Hematopoietic multipotent progenitor cell treated with erythropoietin and hydrocortisone succinate and interleukin-3 and kit ligand, for 8 days (in vitro differentiated cells): ENCODE results near the gene SLC26A8.
"Not testable (repeated sequence)": the region's sequence is repeated elsewhere in the genome, so short reads cannot be mapped to it uniquely, and the experiment has no call there.

ENCODE experiments used
- DNase-seq: peaks from one replicate; pipeline ENCODE4 v3.0.0-alpha.2; 2015

Gene SLC26A8

GRCh38 chr6:36000451-36000850 lies 24.0 kb downstream of the SLC26A8 start:
- no peak for DNase-seq

- DNase-seq: no peak
Measured at GRCh38 chr6:35993150-35993549, 31.3 kb downstream of the SLC26A8 start.

GRCh38 chr6:35988047-35988446 lies 36.4 kb downstream of the SLC26A8 start:
- not testable (repeated sequence) for DNase-seq

- no peak for DNase-seq
Measured at GRCh38 chr6:35984701-35985100, 39.7 kb downstream of the SLC26A8 start.

DNA sequence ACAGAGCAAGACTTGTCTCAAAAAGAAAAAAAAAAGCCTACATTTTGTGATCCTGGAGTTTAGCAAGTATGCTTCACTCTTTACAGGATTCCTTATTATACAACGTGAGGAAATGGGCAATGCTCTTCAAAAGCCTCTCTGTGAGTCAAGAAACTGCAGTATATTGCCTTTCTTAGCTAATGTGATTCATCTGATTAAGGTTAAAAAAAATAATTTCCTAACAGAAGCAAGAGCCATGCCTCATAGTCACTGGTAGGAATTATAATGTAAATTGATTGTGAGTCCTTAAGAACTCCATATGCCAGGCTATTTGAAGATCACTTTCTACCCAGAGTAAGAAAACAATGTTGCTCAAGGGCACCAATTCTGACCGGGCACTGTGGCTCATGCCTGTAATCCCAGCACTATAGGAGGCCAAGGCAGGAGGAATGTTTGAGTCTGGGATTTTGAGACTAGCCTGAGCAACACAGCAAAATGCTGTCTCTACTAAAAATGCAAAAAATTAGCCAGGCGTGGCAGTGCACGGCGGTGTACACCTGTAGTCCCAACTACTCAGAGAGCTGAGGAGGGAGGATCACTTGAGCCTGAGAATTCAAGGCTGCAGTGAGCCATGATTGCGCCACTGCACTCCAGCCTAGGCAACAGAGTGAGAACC lies 43.3 kb downstream of the SLC26A8 start:
- no peak for DNase-seq

DNA sequence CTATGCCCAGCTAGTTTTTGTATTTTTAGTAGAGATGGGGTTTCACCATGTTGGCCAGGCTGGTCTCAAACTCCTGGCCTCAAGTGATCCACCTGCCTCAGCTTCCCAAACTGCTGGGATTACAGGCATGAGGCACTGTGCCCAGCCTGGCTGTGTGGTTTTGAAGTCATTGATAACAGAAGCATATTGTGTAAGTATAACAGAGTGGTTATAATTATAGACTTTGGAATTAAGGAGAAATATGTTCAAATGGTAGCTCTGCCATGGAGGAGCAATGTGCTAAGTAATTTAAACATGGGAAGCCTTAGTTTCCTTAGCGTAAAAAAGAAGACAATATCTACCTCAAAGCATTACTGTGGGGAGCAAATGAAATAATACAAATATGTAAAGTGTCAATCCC lies 44.3 kb downstream of the SLC26A8 start:
- not testable (repeated sequence) for DNase-seq

- no peak for DNase-seq
Measured at GRCh38 chr6:35977308-35977707, 47.1 kb downstream of the SLC26A8 start.

DNA sequence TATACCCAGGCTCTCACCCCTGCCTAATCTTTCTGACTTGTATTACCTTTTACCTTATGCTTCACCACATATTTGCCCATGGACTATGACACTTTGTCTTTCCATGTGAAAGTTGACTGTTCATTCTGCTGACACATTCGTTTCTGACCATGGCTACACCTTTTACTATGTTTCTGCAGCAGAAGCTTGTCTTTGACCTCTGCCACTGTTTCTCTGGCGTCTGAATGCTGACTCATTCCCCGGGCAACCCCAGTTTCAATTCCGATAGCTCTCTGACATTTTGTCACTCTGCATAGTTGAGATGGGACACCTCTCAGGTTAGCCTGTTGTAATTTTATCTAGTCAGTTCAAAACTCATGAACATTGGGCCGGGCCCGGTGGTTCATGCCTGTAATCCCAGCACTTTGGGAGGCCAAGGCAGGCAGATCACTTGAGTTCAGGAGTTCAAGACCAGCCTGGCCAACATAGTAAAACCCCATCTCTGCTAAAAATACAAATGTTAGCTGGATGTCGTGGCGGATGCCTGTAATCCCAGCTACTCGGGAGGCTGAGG lies 50.7 kb downstream of the SLC26A8 start:
- no peak for DNase-seq

- DNase-seq: no peak
Measured at GRCh38 chr6:35972471-35973367, 51.7 kb downstream of the SLC26A8 start.

DNA sequence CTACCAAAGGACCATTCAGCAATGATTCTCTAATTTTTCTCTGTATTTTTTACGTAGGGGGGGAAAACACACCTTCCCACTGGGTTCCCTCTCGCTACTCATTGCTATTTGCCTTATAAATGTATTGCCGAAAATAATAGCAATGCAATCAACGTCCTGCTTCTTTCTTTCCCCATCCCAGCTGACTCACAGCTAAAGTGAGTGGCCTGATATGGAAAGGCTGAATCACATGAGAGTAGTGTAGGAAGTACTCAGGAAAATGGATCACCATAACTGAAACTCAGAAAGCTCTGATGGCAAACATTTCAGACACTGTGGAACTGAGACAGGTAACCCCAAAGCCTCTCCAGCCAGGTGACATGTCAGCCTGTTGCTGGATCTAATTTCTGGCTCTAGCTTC lies 54.3 kb downstream of the SLC26A8 start:
- DNase-seq: no peak

DNA sequence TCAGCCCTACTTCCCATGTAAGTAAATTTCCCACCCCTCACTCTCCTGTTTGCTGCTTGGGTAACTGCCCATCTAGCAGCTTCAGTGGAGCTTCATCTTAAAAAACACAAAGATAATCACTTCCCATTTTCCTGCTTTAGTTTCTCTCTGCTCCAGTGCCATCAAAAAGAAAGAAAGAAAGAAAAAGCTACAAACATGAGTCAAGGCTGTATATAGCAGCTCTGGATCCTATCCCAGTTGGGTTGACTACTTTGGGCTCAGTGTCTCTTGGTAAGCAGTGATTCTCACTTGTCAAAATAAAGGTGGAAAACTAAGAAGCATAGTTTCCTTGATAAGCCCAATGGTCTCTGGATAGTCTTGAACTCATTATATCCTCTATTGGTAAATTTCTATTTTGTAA lies 54.8 kb downstream of the SLC26A8 start:
- DNase-seq: no peak

- DNase-seq: no peak
Measured at GRCh38 chr6:35968821-35969220, 55.6 kb downstream of the SLC26A8 start.

DNA sequence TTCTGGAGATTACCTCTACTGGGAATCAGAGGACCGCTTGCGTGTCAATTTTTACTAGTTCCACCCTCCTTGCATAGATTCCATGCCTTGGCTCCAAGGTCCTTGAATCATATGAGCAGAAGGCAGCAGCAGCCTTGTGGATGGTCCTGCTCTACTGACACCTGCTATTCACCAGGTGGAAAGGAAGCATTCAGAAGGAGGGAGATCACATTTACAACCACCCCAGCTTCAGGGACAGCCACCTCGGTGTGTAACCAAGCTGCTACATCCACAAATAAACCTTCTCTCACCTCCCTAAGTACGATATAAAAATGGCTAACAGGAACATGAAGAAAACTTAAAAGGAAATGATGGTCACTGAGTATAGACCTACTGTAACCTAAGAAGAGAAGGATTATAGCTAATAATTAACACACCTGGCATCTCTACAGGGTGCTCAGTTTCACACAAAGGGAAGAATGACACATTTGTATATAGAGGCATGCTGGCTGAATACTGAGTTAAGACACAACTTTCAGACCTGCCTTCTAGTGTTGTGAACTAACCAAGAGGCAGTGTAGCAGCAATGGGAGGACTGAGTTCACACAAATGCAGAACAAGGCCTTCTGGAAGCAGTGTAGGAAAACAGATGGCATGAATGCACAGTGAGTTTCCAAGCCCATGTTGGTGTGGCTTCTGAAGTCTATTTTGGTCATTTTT lies 57.2 kb downstream of the SLC26A8 start:
- DNase-seq: no peak

GRCh38 chr6:35962779-35963560 lies 61.5 kb downstream of the SLC26A8 start:
- no peak for DNase-seq

DNA sequence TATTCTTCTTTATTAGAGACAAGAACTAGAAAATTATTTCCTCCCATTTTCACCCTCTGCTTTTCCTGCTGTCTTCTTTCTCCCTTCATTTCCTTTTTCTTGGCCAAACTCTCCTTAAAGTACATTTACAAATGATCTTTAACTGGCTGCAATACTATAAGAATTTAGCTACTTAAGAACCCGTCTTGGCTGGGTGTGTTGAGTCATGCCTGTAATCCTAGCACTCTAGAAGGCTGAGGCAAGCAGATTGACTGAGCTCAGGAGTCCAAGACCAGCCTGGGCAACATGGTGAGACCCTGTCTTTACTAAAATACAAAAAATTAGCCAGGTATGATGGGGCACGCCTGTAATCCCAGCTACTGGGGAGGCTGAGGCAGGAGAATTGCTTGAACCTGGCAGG lies 64.3 kb downstream of the SLC26A8 start:
- DNase-seq: no peak

DNA sequence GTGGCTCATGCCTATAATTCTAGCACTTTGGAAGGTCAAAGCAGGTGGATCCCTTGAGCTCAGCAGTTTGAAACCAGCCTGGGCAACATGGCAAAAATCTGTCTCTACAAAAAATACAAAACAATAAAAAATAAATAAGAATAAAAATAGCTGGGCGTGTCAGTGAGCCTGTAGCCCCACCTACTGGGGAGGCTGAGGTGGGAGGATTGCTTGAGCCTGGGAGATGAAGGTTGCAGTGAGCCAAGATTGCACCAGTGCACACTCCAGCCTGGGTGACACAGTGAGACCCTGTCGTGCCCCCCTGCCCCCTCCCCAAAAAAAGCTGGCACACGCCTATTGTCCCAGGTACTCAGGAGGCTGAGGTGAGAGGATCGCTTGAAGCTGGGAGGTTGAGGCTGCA lies 68.5 kb downstream of the SLC26A8 start:
- peak; percentile 19 for DNase-seq

- DNase-seq: no peak
Measured at GRCh38 chr6:35955521-35955920, 68.9 kb downstream of the SLC26A8 start.

GRCh38 chr6:35955071-35955470 lies 69.4 kb downstream of the SLC26A8 start:
- no peak for DNase-seq

GRCh38 chr6:35954333-35954732 lies 70.1 kb downstream of the SLC26A8 start:
- DNase-seq: no peak

- DNase-seq: peak; percentile 43
Measured at GRCh38 chr6:35948725-35949124, 75.7 kb downstream of the SLC26A8 start.

DNA sequence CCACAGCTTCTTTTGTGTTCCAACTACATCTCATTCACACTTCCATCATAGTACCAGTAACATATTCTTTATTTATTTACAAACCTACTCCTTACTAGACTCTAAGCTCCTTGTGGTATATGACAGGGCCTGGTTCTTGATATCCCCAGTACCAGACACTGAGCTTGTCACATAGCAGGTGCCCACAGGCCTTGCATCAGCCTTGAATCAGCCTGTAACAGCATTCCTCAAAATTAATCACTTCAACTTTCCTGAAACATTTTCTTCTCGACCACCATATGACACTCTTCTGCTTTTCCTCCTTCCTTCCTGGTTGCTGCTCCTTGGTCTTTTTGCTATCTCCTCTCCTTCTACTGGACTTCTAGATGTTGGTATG lies 78.8 kb downstream of the SLC26A8 start:
- DNase-seq: no peak

- DNase-seq: no peak
Measured at GRCh38 chr6:35943390-35943789, 81.1 kb downstream of the SLC26A8 start.

- no peak for DNase-seq
Measured at GRCh38 chr6:35942355-35942754, 82.1 kb downstream of the SLC26A8 start.
